ENCODE results near the gene CEL.

CEL gene

DNA sequence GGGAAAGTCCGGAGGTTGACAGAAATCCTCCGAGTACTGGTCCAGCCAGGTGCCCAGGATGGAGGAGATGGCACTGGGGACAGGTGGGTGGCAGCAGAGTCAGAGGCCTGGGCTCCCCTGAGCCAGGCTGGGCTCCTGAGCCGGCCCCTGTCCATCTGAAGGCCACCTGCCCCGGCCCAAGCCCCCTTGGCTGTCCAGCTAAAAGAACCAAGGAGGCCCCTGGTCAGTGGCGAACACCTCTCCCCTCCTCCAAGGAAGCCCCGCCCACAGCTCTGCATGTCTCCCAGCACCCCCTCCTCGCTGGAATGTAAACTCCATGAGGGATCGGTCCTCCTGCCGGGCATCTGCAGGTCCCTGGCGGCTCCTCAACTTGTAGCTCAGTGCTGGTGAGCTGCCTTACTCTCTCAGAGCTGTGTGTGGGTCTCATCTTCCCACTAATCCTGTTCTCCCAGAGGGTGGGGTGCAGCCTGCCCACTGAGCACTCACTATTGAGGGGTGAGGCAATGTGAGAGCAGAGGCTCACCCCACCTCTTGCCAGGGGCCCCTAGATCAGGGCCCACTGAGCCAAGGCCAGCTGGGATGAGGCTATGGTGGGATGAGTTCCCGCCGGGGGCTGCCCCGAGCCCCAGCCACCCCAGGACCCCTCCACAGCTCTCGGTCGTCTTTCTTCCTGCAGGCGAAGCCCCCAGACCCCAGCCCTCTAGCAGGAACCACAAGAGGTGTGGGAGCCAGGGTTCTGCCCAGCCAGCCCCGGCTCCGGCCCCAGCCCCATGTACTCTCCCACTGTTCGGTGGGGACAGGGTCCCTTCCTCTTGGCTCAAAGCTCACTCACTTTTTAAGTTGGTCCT lies 47.2 kb downstream of the CEL start:
- POLR2A ChIA-PET = interaction anchor here (1.4 kb wide), 1 partner anchor 79 kb away, joined by 4 read pairs; the partner anchor contains the start of gene GTF3C5
- no peak for DNase-seq (ENCODE audit: extremely low spot score)
- CTCF ChIA-PET = interaction anchor here (2.4 kb wide), 1 partner anchor 35 kb away, joined by 7 read pairs; no protein-coding TSS in a partner anchor
- TF ChIP-seq BHLHE40 (IDR thresholded peaks at IDR 0.05; ENCODE audit: borderline replicate concordance) (no peak), NFRKB (IDR thresholded peaks at IDR 0.05) (no peak), LEF1 (IDR thresholded peaks at IDR 0.05; ENCODE audit: borderline replicate concordance) (no peak), L3MBTL2 (conservative IDR thresholded peaks at IDR 0.05) (no peak), HDGF (IDR thresholded peaks at IDR 0.05; ENCODE audit: borderline replicate concordance) (no peak)

DNA sequence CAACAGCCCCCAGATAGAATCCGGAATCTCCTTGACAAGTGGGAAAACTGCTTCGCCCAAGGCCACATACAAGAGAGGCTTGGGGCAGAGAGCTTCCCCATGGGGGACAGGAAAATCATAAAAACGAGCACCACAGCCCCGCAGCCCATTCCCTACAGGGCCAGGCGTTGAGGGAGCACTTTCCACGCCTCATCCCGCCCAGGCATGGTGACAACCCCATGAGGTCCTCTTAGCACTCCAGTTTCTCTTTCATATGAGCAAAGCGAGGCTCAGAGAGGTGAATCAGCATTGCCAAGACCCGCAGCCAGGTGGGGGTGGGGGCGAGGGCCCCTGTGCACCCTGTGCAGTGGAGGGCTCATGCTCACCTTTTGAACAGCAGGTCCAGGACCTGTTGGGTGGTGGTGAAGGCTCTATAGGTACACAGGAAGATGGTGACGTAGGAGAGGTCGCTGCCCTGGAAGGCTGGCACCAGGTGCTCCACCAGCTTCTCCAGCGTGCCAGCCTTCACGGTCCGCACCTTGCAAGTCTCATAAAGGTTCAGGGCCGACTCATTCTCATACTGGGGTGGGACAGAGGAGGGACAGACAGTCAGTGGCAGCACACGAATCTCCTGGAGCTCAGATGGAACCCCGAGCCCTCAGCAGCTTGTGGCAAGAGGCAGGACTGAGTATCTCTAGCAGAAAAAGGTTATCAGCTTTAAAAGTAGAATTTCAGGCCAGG lies 48.3 kb downstream of the CEL start:
- ChIA-PET POLR2A (interaction anchor here (1.1 kb wide), 1 partner anchor 39 kb away, joined by 7 read pairs; no protein-coding TSS in a partner anchor), CTCF (no interaction called here)
- no peak for DNase-seq (ENCODE audit: extremely low spot score)
- no peak for TF ChIP-seq LEF1 (IDR thresholded peaks at IDR 0.05; ENCODE audit: borderline replicate concordance)
- TF ChIP-seq FOXK2 (IDR thresholded peaks at IDR 0.05) = no peak
- no peak for TF ChIP-seq FOXA1 (IDR thresholded peaks at IDR 0.05)
- TF ChIP-seq TARDBP (IDR thresholded peaks at IDR 0.05) = no peak
- TF ChIP-seq ZNF384 (IDR thresholded peaks at IDR 0.05) = no peak
- TF ChIP-seq FOXM1 (IDR thresholded peaks at IDR 0.05; ENCODE audit: borderline replicate concordance) = no peak

DNA sequence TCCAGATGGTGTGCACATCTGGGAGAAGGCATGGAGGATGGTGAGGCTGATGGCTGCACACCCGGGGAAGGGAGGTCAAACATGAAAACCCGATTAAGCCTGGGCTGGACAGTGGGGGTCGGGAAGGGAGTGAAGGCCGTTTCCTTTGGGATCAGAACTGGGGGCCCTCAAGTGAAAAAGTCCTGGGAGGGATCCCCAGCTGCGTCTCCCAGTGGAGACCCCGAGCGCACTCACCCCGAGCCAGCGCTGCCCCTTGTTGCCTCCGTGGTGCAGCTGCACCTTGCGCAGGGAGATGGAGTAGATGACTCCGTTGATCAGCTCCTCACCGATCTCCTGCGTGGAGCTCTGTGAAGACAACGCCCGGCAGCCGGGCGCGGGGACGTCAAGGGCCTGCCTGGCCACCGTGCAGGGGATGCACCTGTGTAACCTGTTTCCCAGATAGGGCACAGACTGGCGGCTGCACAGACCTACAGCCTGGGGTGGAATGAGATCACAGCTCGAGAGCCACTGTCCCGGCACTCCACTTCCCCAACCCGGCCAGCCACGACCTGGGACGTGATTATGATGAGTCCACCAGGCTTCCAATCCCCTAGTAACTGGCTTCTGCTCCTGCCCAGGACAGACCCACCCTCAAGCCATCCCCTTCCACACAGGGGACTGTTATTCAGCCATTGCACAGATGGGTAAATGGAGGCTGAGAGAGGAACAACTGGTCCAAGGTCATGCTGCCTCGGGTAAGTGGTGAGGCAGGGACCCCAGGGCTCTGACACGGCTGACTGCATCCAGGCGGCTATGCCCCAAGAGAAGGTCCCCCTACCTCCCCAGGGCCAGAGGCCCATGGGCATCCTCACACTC lies 50.3 kb downstream of the CEL start:
- ChIA-PET POLR2A (no interaction called here), CTCF (interaction anchor here (0.6 to 1.0 kb wide), 2 partner anchors 9 to 32 kb away, joined by 3 read pairs; no protein-coding TSS in a partner anchor)
- no peak for TF ChIP-seq FOXK2 (IDR thresholded peaks at IDR 0.05)
- TF ChIP-seq FOXM1 (IDR thresholded peaks at IDR 0.05; ENCODE audit: borderline replicate concordance) = no peak
- no peak for TF ChIP-seq SUZ12 (IDR thresholded peaks at IDR 0.05)
- TF ChIP-seq, protein P1, sequence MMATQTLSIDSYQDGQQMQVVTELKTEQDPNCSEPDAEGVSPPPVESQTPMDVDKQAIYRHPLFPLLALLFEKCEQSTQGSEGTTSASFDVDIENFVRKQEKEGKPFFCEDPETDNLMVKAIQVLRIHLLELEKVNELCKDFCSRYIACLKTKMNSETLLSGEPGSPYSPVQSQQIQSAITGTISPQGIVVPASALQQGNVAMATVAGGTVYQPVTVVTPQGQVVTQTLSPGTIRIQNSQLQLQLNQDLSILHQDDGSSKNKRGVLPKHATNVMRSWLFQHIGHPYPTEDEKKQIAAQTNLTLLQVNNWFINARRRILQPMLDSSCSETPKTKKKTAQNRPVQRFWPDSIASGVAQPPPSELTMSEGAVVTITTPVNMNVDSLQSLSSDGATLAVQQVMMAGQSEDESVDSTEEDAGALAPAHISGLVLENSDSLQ (IDR thresholded peaks at IDR 0.05) = no peak
- TF ChIP-seq ZNF384 (IDR thresholded peaks at IDR 0.05) = no peak
- no peak for TF ChIP-seq SP1 (IDR thresholded peaks at IDR 0.05)
- TF ChIP-seq TARDBP (IDR thresholded peaks at IDR 0.05) = no peak
- TF ChIP-seq FOXA1 (IDR thresholded peaks at IDR 0.05) = no peak
- no peak for TF ChIP-seq NFRKB (IDR thresholded peaks at IDR 0.05)
- no peak for TF ChIP-seq ARNT (IDR thresholded peaks at IDR 0.05)
- TF ChIP-seq ELF4 (IDR thresholded peaks at IDR 0.05) = no peak
- TF ChIP-seq L3MBTL2 (conservative IDR thresholded peaks at IDR 0.05) = no peak
- no peak for TF ChIP-seq BHLHE40 (IDR thresholded peaks at IDR 0.05; ENCODE audit: borderline replicate concordance)
- TF ChIP-seq HDGF (IDR thresholded peaks at IDR 0.05; ENCODE audit: borderline replicate concordance) = no peak
- no peak for TF ChIP-seq LEF1 (IDR thresholded peaks at IDR 0.05; ENCODE audit: borderline replicate concordance)
- DNase-seq (ENCODE audit: extremely low spot score) = no peak

DNA sequence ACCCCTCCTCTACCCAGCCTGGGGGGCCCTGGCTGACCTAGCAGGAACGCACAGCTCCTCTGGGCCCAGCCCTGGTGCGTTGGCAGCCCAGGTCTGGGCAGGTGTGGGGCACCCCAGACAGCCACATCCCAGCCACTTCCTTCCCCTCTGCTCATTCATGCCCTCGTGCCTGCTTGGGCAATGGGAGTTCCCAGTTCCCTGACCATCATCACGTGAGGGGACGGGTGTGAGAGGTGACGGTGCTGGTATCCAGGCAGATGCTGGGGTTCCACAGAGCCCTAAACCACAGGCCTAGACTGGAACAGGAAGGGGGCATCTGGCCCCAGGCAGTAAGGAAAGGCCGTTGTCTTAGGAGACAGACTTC lies 50.9 kb downstream of the CEL start:
- POLR2A ChIA-PET = no interaction called here

DNA sequence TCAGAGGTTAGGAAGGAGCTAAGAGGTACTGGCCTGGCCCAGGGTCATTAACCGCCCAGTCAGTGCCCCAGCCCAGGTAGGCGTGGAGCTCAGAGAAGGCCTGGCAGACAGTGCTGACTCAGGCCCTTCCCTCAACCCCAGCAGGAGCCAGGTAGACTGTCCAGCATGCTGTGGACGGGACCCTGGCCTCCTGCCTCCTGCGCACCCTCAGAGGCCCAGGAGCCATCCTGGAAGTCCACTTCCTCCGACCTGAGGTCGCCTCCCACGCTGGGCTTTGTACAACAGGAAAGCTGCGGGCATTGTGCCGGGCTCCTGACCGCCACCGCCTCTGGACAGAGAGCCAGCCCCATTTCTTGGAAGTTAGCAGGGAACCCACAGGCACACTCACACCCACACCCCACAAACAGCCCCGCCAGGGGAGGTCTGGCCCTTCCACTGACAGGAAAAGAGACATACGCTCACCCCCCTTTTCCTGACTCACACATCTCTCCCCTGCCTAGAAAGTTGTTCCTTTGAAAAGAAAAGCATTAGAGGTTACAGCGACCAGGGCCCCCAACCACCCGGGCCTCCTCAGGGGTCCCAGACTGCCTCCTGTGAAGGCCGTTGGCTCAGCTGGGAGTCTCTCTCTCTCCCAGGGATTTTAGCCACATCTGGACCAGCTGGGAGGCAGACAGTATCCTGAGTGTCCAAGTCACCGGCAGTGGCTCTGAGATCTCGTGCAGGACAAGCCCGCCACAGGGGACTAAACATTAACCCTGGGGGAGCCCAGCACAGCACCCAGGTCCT lies 51.6 kb downstream of the CEL start:
- no peak for TF ChIP-seq ZNF384 (IDR thresholded peaks at IDR 0.05)
- no peak for TF ChIP-seq L3MBTL2 (conservative IDR thresholded peaks at IDR 0.05)
- TF ChIP-seq FOXA1 (IDR thresholded peaks at IDR 0.05) = no peak
- no peak for TF ChIP-seq TARDBP (IDR thresholded peaks at IDR 0.05)
- no peak for TF ChIP-seq SP1 (IDR thresholded peaks at IDR 0.05)
- TF ChIP-seq NFRKB (IDR thresholded peaks at IDR 0.05) = no peak
- no peak for TF ChIP-seq ARNT (IDR thresholded peaks at IDR 0.05)
- no peak for TF ChIP-seq ELF4 (IDR thresholded peaks at IDR 0.05)
- TF ChIP-seq HDGF (IDR thresholded peaks at IDR 0.05; ENCODE audit: borderline replicate concordance) = no peak
- no peak for TF ChIP-seq BHLHE40 (IDR thresholded peaks at IDR 0.05; ENCODE audit: borderline replicate concordance)
- no peak for TF ChIP-seq FOXK2 (IDR thresholded peaks at IDR 0.05)
- no peak for TF ChIP-seq LEF1 (IDR thresholded peaks at IDR 0.05; ENCODE audit: borderline replicate concordance)
- no peak for TF ChIP-seq SUZ12 (IDR thresholded peaks at IDR 0.05)
- no peak for TF ChIP-seq CTBP1 (IDR thresholded peaks at IDR 0.05; ENCODE audit: borderline replicate concordance)
- TF ChIP-seq, protein P1 (IDR thresholded peaks at IDR 0.05) = no peak
- no peak for TF ChIP-seq FOXM1 (IDR thresholded peaks at IDR 0.05; ENCODE audit: borderline replicate concordance)
- CTCF ChIA-PET = no interaction called here
- DNase-seq (ENCODE audit: extremely low spot score) = no peak
- POLR2A ChIA-PET = no interaction called here

More for the DNA sequence above, 50.9 kb downstream of the CEL start:
- CTCF ChIA-PET = no interaction called here
- no peak for TF ChIP-seq SUZ12 (IDR thresholded peaks at IDR 0.05)
- TF ChIP-seq LEF1 (IDR thresholded peaks at IDR 0.05; ENCODE audit: borderline replicate concordance) = no peak
- TF ChIP-seq FOXA1 (IDR thresholded peaks at IDR 0.05) = no peak
- no peak for TF ChIP-seq TARDBP (IDR thresholded peaks at IDR 0.05)
- DNase-seq (ENCODE audit: extremely low spot score) = no peak
